ENCODE measurements around the gene TRIM24.

- TF ChIP-seq CTCF (IDR thresholded peaks at IDR 0.05), result no peak
- no peak for TF ChIP-seq EZH2phosphoT487 (IDR thresholded peaks at IDR 0.05)
- TF ChIP-seq EZH2 (IDR thresholded peaks at IDR 0.05), result no peak
Measured at GRCh38 chr7:138500892-138501291, 40.8 kb downstream of the TRIM24 start.

Measured in neural progenitor cell (in vitro differentiated cells).